Esophagus squamous epithelium (tissue), 4 donors: ENCODE data around the gene TMEM191C.
"Not testable (repeated sequence)": the region's sequence is repeated elsewhere in the genome, so short reads cannot be mapped to it uniquely, and the experiment has no call there.

Experiments
- CTCF ChIP-seq, 6 experiments: fragments of 450-650 bp in 4 of 6; fragments of 200-600 bp in 2 of 6; sonication (generic) in 2 of 6; IDR thresholded peaks; one replicate each; pipeline ENCODE4 v1.5.1; 2016 to 2019; ENCODE audit warnings: antibody characterized with exemption in 6 of 6, mild to moderate bottlenecking in 4 of 6, moderate library complexity in 4 of 6
- POLR2A ChIP-seq, 4 donors: fragments of 450-650 bp; IDR thresholded peaks; one replicate each; pipeline ENCODE4 v1.6.1; 2017; ENCODE audit warnings: antibody characterized with exemption in 4 of 4, mild to moderate bottlenecking in 4 of 4, moderate library complexity in 3 of 4

- TF ChIP-seq CTCF, POLR2A (IDR thresholded peaks at IDR 0.05): not testable (repeated sequence)
Measured at GRCh38 chr22:21434378-21435233, 32.6 kb upstream of the TMEM191C start.
